K562 treated with DMSO at 1 percent for 48 hours (cell line): ENCODE results near the gene CCKAR. TPM values are rescaled to one million over a fixed set of nuclear protein-coding genes. Genes with fewer than 3 reads are reported as not detected.

ENCODE experiments used
- total RNA-seq: library from RNA; unstranded; fragments of 300-600 nt; gene quantifications from 2 replicates; pipeline ENCODE4 v1.2.3, GENCODE V29; 2022; ENCODE audit warnings: low replicate concordance; ENCODE audit errors: extremely low read depth

CCKAR gene, protein sequence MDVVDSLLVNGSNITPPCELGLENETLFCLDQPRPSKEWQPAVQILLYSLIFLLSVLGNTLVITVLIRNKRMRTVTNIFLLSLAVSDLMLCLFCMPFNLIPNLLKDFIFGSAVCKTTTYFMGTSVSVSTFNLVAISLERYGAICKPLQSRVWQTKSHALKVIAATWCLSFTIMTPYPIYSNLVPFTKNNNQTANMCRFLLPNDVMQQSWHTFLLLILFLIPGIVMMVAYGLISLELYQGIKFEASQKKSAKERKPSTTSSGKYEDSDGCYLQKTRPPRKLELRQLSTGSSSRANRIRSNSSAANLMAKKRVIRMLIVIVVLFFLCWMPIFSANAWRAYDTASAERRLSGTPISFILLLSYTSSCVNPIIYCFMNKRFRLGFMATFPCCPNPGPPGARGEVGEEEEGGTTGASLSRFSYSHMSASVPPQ
- not detected in 2 replicates for total RNA-seq

DNA sequence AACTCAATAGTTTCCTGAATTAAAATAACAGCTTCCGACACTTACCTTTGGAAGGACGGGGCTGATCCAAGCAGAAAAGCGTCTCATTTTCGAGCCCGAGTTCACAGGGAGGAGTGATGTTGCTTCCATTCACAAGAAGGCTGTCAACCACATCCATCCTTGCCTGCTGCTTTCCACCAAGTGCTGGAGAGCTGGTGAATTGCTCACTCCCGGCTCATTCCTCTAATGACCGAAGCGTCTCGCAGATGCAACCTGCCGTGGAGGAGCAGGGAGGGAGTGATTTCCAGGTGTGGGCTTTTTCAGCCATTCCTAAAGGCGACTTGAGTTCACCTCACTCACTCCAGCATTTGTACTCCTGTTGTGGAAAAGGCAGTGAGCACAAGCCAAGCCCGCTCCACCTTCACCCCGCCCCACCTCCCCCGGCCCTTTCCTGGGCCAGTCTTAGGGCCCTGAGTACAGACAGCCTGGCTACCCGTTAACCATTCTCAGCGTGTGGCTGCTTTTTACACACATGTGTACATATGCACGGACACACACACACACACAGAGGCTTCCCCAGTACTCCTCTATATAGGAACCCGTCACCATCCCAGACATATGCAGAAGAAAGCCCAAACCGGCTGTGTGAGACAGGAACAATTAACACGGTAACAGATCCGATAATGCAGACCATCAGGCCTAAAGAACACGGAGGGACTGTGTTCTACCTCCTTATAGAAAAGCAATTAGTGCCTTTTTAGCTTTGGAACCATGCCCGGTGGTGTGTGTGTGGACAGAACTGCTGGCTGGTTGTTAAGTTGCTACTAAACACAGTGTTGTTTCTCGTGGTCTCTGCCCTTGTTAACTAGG is at the start of gene CCKAR:
TSS of gene CCKAR (minus strand) at position 374 of the 849 bp plus-strand sequence. CDS start at position 157, 217 bp downstream.

Other genes with a start within 250 kb of the CCKAR start
- gene RBPJ, start 169.5 kb downstream of the CCKAR start, total RNA-seq = not detected in 2 replicates
- not detected in 2 replicates for gene TBC1D19, start 93.6 kb upstream of the CCKAR start, total RNA-seq